ENCODE results near the gene USP32.

USP32 gene

DNA sequence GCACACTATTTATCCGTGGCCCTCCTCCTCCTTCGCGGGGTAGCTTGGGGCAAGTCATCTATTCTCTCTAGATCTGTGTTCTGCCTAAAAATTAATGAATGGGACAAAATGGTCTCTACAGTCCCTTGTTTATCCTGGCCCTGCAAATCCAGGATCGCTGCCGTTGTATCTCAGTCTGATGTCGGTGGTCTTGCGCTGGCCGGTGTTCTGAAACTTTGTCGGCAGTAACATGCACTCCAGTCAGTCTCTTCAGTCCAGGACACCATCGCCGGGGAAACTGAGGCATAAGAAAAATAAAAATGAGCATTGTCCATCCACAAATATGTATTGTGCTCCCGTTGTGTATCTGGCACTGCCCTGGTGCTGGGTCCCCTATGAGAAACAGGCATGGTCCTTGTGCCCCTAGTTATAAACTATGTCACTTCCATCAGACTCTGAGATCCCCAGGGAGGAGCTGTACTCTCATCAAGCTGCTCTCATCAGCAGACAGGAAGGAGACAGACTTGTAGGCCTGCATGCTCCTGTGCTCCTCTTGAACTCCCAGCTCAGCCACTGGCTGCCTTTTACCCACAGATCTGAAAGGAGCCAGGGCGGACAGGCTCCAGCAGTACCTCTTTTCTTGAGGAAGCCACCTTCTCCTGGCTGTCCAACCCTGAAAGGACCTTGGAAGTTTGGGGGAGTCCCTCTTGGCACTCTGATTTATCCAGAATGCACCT is 255.8 kb downstream of the USP32 start:
- Mint-ChIP-seq H3K4me3 (peak overlapping the region; percentile 86), H3K4me1 (peaks cover 49% of the 10 kb centered on the region), H3K9me3 (peaks cover 5% of the 10 kb centered on the region), H3K36me3 (peaks cover 19% of the 10 kb centered on the region), H3K27ac (peak overlapping the region; percentile 94), H3K27me3 (peaks cover 29% of the 10 kb centered on the region)
- no peak for ATAC-seq

GRCh38 chr17:60135151-60135950 is 256.6 kb downstream of the USP32 start:
- ATAC-seq, result peak; percentile 97
- peaks cover 22% of the 10 kb centered on the region for H3K27me3 Mint-ChIP-seq
- peaks cover 5% of the 10 kb centered on the region for H3K9me3 Mint-ChIP-seq
- H3K36me3 Mint-ChIP-seq, result peaks cover 23% of the 10 kb centered on the region
- H3K27ac Mint-ChIP-seq, result peak overlapping the region; percentile 94
- peak overlapping the region; percentile 86 for H3K4me3 Mint-ChIP-seq
- H3K4me1 Mint-ChIP-seq, result peaks cover 42% of the 10 kb centered on the region

- peak overlapping the region; percentile 94 for H3K27ac Mint-ChIP-seq
- peaks cover 5% of the 10 kb centered on the region for H3K9me3 Mint-ChIP-seq
- peak; percentile 26 for ATAC-seq
- H3K4me3 Mint-ChIP-seq, result peak overlapping the region; percentile 86
- peaks cover 14% of the 10 kb centered on the region for H3K27me3 Mint-ChIP-seq
- H3K4me1 Mint-ChIP-seq, result peaks cover 36% of the 10 kb centered on the region
- peaks cover 25% of the 10 kb centered on the region for H3K36me3 Mint-ChIP-seq
Observed at GRCh38 chr17:60134396-60135150, 257.4 kb downstream of the USP32 start.

GRCh38 chr17:60130466-60130865 is 261.5 kb downstream of the USP32 start:
- no peak for ATAC-seq
- Mint-ChIP-seq H3K9me3 (no peaks in the 10 kb centered on the region), H3K36me3 (peaks cover 29% of the 10 kb centered on the region), H3K27ac (no peak overlapping the region), H3K4me1 (peaks cover 25% of the 10 kb centered on the region), H3K27me3 (peaks cover 15% of the 10 kb centered on the region), H3K4me3 (no peak overlapping the region)

GRCh38 chr17:60129164-60129563 is 262.8 kb downstream of the USP32 start:
- no peaks in the 10 kb centered on the region for H3K9me3 Mint-ChIP-seq
- no peak overlapping the region for H3K27ac Mint-ChIP-seq

More at GRCh38 chr17:60129164-60129563, 262.8 kb downstream of the USP32 start:
- ATAC-seq, result no peak
- Mint-ChIP-seq H3K4me1 (peaks cover 12% of the 10 kb centered on the region), H3K27me3 (peaks cover 15% of the 10 kb centered on the region), H3K4me3 (no peak overlapping the region), H3K36me3 (peaks cover 29% of the 10 kb centered on the region)
